NCI-H524 (cell line): ENCODE data around the gene ZNRF2.

Experiments used
- DNase-seq, 2 experiments: peaks; one replicate each; lab custom pipeline; 2025; lab: John Stamatoyannopoulos, UW

Gene ZNRF2

DNA sequence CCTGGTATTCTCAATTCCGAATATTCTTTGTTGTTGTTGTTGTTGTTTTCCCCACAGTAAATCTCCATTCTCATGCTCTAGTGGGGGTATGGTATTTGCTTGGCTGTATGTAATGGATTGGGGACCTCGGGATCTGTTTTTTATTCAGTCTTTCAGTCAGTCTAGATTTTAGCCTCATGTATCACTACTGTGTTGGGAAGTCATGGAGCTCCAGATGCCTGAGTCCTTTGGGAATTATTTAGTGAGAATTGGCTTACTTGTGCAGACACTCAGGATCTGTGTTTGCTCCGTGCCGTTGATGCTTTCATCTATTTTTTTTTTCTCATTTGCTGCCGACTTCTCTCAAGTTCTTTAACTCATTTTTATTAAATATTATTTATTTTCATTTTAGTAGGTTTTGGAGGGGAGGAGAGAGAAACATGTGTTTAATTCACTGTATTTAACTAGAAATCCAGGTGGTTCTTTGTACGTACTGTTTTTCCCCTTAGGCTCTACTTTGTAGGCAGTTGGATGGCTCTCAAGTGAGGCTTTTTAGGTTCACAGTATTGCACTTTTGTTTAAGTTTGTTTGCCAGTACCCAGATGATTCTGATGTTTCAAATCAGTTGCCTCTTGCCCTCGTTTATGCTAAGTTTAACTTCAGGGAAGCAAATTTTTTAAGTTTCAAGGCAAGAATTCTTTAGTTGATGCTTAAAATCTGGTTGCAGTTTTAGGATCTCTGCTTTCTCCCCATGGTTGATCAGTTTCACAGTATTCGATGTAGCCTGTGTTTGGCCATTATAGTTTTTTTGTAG lies 36.9 kb downstream of the ZNRF2 start:
- peak in 1 of 2 experiments; percentile 50 for DNase-seq

GRCh38 chr7:30321882-30322192 lies 37.4 kb downstream of the ZNRF2 start:
- no peak for DNase-seq

GRCh38 chr7:30322271-30323005 lies 38.0 kb downstream of the ZNRF2 start:
- peak in 1 of 2 experiments; percentile 5 for DNase-seq

DNA sequence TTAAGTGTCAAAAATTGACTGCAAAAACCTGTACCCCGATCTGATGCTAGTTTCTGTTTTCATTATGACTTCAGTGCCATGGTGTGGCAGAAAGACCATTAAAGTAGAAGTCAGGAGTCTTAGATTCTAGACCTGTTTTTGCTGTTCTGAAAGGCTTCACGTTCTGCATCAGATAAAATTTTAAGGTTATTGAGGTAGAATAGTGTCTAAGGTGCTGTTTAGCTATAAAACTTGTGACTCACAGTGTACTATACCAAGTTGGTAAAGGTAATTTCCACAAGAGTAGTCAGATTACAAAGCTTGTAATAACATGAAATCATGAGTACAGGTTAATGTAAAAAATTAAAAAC lies 38.6 kb downstream of the ZNRF2 start:
- DNase-seq: no peak

DNA sequence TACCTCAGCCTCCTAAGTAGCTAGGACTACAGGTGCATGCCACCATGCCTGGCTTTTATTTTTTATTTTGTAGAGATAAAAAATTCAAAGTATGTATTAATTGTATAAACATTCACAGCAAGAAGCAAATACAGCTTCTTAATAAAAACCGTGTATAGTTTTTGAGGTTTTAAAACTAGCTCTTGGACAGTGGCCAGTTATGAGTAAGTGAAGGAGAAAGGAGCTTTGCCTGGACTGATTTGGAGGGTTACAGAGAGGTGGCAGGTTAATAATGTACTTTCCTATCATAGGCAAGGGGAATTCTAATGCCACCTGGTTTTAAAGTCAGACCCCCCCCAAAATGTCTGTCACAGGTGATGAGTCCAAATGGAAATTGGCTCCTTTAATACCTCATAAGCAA lies 43.4 kb downstream of the ZNRF2 start:
- DNase-seq: no peak

DNA sequence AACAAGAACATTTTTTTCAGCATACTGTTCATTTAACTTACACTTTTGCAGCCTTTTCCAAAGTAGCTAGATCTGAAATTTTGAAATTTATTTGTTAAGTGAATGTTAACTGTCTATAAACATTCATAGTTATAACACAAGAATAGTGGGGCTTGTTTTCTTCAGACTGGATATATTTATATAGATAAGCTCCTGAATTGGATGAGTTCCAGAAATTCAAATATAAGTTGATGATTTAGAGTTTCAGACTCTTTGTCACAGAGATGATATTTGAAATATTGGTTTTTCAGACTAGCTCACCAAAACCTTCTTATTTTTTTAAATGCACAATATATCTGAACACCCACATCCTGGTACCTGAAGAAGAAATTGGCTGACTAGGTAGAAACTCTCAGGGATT lies 44.0 kb downstream of the ZNRF2 start:
- DNase-seq: no peak

DNA sequence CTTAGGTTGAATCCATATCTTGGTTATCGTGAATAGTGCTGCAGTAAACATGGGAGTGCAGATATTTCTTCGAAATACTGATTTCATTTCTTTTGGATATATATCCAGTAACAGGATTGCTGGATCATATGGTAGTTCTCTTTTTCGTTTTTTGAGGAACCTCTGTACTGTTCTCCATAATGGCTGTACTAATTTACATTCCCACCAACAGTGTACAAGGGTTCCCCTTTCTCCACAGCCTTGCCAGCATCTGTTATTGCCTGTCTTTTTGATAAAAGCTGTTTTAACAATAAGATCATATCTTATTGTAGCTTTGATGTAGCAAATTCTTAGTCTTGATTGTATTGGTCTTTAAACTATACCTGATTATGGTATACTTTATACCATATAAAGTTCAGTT lies 45.3 kb downstream of the ZNRF2 start:
- DNase-seq: no peak

- no peak for DNase-seq
These were observed 46.0 kb downstream of the ZNRF2 start for GRCh38 chr7:30330134-30331111.

DNA sequence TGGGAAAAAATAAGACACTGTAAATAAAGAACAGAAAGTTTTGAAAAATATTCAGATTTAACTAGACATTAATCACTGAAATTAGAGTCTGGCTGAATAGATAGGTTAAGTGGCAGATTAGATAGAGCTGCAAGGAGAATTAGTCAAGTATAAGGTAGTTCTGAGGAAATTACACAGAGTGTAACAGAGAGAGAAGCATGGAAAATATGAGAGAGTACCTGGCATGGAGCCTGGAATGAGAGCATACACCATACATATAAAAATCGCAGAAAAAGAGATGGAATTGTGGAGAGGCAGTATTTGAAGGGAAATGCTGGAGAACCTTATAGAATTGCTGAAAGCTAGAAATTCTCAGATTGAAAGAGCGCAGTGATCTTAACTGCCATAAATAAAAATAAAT lies 46.9 kb downstream of the ZNRF2 start:
- no peak for DNase-seq

DNA sequence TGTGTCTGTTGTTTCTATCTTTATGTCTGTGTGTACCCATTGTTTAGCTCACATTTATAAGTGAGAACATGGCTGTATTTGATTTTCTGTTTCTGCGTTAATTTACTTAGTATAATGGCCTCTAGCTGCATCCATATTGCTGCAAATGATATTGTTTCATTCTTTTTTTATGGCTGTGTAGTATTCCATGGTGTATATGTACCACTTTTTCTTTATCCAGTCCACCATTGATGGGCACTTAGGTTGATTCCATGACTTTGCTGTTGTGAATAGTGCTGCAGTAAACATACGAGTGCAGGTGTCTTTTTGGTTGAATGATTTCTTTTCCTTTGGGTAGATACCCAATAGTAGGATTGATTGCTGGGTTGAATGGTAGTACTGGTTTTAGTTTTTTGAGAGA lies 48.2 kb downstream of the ZNRF2 start:
- no peak for DNase-seq

- DNase-seq: peak in 1 of 2 experiments; percentile 17
These were observed 51.5 kb downstream of the ZNRF2 start for GRCh38 chr7:30335763-30336487.

- no peak for DNase-seq
These were observed 60.1 kb downstream of the ZNRF2 start for GRCh38 chr7:30344513-30344912.

DNA sequence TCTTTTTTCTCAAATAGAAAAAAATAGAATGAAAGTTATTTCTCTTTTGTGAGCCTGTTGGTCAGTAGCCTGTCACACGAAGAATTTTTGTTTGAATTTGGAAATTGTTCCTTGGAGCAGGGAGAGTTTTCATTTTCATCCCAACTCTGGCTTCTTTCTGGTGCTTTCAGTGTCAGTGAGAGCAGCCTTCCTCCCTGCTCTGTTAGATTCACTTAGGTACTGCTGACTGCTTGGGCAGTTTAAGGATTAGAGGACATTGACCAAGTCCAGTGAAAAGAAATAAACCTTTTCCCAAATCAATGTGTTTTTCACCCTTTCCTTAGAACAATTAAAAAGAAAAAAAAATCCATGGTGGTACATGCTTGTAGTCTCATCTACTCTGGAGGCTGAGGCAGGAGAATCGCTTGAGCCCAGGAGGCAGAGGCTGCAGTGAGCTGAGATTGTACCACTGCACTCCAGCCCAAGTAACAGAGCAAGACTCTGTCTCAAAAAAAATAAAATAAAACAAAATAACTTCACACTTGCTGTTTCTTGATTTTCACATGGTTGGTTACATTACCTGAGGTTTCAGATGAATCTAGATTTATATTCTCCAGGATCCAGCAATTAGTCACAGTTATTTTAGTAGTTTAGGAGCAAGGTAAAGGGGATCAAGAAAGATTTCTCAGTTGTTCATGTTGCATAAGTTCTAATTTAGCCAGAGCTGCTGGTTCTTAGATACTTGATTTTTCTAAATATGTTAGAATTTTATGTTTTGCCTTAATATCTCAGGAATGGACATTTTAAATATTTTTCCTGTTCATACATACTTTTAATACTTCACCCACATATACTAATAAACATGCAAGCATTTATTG lies 63.1 kb downstream of the ZNRF2 start:
- DNase-seq: no peak

DNA sequence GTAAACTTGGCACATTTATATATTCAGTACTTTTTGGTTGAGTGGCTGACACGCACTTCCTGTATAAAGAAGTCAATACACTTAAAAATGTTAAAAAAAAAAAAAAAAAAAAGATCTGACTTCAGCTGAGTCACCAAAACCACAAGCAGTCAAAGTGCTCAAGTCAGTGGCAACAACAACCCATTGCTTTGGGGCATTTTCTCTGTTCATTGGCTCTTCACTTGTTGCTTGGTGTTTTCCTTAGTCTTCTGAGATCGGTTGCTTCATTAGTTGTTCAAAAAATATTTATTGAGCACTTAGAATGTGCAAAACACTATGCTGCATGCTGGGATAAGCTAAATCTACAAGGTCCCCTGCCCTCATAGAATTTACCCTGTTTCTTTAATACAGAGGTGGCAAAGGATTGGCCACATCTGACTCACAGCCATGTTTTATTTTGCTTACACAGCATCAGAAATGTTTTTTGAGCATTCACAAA lies 63.7 kb downstream of the ZNRF2 start:
- DNase-seq: no peak

- DNase-seq: no peak
These were observed 64.8 kb downstream of the ZNRF2 start for GRCh38 chr7:30349170-30349569.

- no peak for DNase-seq
These were observed 65.4 kb downstream of the ZNRF2 start for GRCh38 chr7:30349816-30350215.

DNA sequence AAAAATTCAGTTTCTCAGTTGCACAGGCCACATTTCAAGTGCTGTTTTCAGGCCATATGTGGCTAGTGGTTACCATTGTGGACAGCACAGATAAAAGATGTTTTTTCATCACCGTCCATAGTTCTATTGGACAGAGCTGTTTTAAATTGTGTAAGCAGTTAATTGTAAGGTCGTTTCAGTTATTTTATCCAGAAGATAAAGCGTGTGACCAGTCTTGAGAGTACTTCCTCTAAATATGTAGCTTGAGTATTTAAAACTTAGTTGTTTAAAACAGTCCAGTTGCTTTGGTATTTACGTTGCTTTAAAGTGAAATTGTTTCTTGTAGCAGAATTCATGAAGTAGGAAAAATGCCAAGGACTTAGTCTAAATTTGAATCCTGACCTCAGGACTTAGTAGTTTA lies 66.9 kb downstream of the ZNRF2 start:
- no peak for DNase-seq

DNA sequence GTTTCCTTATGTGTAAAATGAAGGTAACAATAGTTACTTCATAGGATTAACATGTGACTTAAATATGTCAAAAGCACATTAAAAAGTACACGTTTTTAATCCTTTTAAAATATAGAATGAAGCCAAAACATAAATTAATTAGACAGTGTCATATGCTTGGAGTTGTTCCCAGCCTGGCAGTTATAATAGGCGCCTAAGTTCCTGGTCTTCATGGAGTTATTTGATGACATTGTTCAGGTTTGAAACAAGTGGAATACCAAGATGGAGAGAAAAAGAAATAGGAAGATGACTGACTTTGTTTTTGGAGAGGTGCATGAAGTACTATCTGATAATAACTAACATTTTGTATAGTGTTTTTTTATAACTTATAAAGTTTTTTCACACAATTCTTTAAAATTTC lies 67.3 kb downstream of the ZNRF2 start:
- no peak for DNase-seq

DNA sequence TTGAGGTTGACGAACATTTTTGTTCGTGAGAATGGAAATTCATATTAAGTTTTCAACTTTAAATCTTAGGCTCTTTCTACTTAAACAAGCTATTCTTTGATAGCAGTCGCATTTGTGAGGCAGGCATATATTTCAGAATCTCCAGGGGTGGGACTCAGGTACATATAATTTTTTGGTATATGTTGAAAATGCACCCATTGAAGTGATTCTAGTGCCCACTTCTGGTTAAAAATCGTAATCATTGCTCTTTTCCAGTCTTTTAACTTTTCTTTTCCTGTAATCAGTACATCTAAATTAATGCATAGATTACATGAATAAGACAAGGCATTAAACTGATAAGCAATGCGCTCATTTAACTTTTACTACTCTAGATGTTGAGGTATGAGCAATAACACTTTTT lies 67.8 kb downstream of the ZNRF2 start:
- DNase-seq: no peak

- DNase-seq: no peak
These were observed 69.1 kb downstream of the ZNRF2 start for GRCh38 chr7:30353532-30353931.
